ENCODE data around the gene GRIK1.

DNA sequence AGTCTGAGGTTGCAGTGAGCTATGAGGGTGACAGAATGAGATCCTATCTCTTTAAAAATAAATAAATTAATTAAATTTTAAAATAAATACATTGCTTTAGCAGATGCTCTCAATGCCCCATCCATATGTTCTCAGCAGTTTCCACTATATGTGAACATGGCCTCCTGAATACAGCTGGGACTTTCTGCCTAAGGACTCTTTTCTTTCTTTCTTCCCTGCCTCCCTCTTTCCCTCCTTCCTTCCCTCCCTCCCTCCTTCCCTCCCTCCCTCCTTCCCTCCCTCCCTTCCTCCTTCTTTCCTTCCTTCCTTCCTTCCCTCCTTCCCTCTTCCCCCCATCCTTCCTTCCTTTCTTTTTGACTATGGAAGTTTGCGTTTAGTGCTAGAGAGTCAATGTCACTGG is 10.2 kb upstream of the GRIK1 start:
- TF ChIP-seq POLR2A (IDR thresholded peaks at IDR 0.05; ENCODE audit: low read depth, low read length) (no peak), POLR2AphosphoS5 (IDR thresholded peaks at IDR 0.05; ENCODE audit: low read depth, low read length) (no peak), TAF1 (IDR thresholded peaks at IDR 0.05; ENCODE audit: borderline replicate concordance, low read depth, low read length) (no peak)
